Body of pancreas (tissue), 4 donors: ENCODE measurements around the gene BEGAIN.

Source experiments
- CTCF ChIP-seq, 7 experiments: fragments of 450-650 bp in 4 of 7; fragments of 200-600 bp in 3 of 7; sonication (generic) in 3 of 7; IDR thresholded peaks; one replicate each; pipeline ENCODE4 v1.5.1; 2016 to 2019; ENCODE audit warnings: antibody characterized with exemption in 7 of 7
- POLR2A ChIP-seq, 3 donors: fragments of 450-650 bp; IDR thresholded peaks; one replicate each; pipeline ENCODE4 v1.6.1; 2016; ENCODE audit warnings: antibody characterized with exemption in 3 of 3, mild to moderate bottlenecking in 2 of 3

DNA sequence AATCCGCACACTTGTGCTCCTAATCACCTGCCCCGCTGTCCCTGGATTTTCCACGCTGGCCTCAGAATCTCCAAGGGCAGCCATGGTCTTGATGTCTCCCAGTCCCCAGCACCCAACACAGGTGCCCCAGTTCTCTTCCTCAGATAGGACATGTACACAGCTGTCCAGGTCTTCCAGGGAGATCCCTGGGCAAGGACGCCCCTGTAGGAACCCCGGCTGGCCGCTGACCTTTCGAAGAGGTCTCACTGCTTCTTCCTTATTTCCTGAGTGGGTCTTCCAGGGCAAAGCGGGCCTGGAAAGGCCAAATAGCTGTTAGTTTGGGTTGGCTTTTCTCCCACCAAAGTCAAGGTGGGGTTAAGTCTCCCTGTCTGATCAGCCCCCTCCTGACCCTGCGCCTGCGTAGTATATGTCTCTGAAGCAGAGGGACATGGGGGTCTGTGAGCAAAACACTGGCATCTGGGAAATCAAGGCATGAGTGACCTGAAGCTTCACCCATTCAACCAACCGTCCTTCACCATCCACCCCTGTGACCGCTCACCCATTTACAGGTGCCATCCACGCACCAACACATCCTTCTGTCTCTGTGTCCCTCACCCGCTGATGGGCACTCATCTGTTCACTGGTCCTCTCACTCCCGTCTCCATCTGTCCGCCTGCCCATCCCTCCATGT is 4.6 kb downstream of the BEGAIN start:
- no peak for TF ChIP-seq POLR2A (IDR thresholded peaks at IDR 0.05)
- TF ChIP-seq CTCF (IDR thresholded peaks at IDR 0.05): no peak
